Thyroid gland (tissue), 4 donors: ENCODE results near the gene F11R.

Experiments used
- CTCF ChIP-seq, 6 experiments: fragments of 200-600 bp in 3 of 6; fragments of 450-650 bp in 3 of 6; sonication (generic) in 3 of 6; IDR thresholded peaks; one replicate each; pipeline ENCODE4 v1.5.1; 2016 to 2019; ENCODE audit warnings: antibody characterized with exemption in 6 of 6, mild to moderate bottlenecking in 2 of 6, inconsistent platforms in 1 of 6, moderate library complexity in 1 of 6
- POLR2A ChIP-seq, 2 donors: fragments of 450-650 bp; IDR thresholded peaks; one replicate each; pipeline ENCODE4 v1.6.1; 2017; ENCODE audit warnings: antibody characterized with exemption in 2 of 2, mild to moderate bottlenecking in 2 of 2, moderate library complexity in 1 of 2

DNA sequence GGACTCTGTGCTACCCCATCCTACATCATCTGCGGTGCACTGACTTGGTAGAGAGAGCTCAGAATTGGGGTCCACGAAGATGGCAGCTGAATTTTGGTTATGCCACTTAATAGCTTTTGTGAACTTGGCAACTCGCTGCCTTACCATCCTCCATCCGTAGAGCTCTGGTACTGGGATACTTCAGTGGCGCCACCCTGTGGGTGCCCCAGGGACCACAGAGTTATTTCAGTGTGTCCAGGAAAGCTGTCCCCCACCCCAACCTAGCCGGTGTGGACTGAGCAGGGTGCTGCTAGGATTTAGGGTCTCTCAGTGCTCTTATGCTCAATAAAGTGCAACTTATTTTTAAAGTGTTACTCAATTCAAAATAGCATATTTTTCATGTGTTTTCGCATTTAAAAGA lies 33.9 kb upstream of the F11R start:
- TF ChIP-seq CTCF (IDR thresholded peaks at IDR 0.05) (no peak), POLR2A (IDR thresholded peaks at IDR 0.05) (no peak)
